ENCODE results near the gene QSOX1. TPM values are rescaled to one million over a fixed set of nuclear protein-coding genes. Genes with fewer than 3 reads are reported as not detected.

QSOX1 gene
- total RNA-seq, 1 experiment from 2014 or later: 69.0 TPM

DNA sequence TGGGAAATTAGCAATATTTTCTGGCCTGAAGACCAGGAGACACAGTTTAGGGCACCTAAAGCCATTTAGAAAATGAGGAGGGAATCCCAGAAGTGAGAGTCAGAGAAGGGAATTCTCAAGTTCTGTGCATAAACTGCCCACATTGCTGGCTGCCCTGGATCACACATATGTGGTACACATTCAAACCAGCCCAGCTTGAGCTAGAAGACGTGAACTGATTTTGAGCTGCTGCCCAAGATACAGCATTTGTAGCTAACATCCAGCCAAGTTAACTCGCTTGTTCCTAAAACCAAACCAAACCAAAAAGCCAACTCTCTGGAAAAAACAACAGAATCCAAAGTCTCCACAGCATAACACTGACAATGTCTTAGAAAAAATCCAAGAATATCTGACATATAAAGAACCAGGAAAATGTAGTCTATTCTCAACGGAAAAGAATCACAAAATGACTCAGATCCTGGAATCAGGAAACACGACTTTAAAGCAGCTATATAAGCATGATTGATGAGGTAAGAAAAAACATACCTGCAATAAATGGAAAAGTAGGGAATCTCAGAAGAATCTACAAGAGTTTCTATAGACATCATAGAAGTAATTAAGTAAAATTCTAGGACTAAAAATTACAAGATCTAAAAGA is 18.2 kb upstream of the QSOX1 start:
- ChIA-PET CTCF (no interaction called here), POLR2A (ENCODE audit: low non-redundant PET) (no interaction called here)
- Histone ChIP-seq H3K36me3 (ENCODE audit: insufficient read depth, low read length, poor library complexity, severe bottlenecking) (no peaks in the 10 kb centered on the region), H3K27ac (ENCODE audit: low read depth, low read length, poor library complexity, severe bottlenecking) (no peak overlapping the region), H3K4me3 (ENCODE audit: low read depth, low read length, poor library complexity, severe bottlenecking) (no peak overlapping the region), H3K4me1 (ENCODE audit: insufficient read depth, low read length, poor library complexity, severe bottlenecking) (no peaks in the 10 kb centered on the region), H3K27me3 (replicated peaks; ENCODE audit: insufficient read depth, low read depth, low read length, poor library complexity) (no peaks in the 10 kb centered on the region), H3K9me3 (ENCODE audit: low read depth, low read length, poor library complexity, severe bottlenecking) (peaks cover 14% of the 10 kb centered on the region)
- BruUV-seq (replicated peaks): no TSS peak
- intact Hi-C loops (cut with micrococcal nuclease; ENCODE audit: unreplicated experiment): no loop called here
- no peak for TF ChIP-seq EZH2 (IDR thresholded peaks at IDR 0.05; ENCODE audit: borderline replicate concordance, low read depth, low read length, poor library complexity, severe bottlenecking)
- TF ChIP-seq, protein P1, sequence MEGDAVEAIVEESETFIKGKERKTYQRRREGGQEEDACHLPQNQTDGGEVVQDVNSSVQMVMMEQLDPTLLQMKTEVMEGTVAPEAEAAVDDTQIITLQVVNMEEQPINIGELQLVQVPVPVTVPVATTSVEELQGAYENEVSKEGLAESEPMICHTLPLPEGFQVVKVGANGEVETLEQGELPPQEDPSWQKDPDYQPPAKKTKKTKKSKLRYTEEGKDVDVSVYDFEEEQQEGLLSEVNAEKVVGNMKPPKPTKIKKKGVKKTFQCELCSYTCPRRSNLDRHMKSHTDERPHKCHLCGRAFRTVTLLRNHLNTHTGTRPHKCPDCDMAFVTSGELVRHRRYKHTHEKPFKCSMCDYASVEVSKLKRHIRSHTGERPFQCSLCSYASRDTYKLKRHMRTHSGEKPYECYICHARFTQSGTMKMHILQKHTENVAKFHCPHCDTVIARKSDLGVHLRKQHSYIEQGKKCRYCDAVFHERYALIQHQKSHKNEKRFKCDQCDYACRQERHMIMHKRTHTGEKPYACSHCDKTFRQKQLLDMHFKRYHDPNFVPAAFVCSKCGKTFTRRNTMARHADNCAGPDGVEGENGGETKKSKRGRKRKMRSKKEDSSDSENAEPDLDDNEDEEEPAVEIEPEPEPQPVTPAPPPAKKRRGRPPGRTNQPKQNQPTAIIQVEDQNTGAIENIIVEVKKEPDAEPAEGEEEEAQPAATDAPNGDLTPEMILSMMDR (conservative IDR thresholded peaks at IDR 0.05; ENCODE audit: low read depth, low read length): no peak
- no peak for DNase-seq (ENCODE audit: low spot score)

DNA sequence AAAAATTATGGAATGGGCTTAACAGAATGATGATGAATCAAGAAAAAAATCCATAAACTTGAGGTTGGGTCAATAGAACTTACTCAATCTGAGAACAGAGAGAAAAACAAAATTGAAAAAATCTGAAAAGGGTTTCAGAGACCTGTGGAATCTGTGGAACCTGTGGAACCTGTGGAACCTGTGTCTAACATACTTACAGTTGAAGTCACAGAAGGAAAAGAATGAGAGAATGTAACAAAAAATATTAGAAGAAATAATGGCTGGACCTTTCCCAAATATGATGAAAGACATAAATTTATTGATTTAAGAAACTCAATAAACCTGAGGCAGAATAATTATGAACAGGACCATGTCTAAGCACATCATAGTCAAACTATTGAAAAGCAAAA is 17.7 kb upstream of the QSOX1 start:
- Histone ChIP-seq H3K4me1 (ENCODE audit: insufficient read depth, low read length, poor library complexity, severe bottlenecking) (no peaks in the 10 kb centered on the region), H3K36me3 (ENCODE audit: insufficient read depth, low read length, poor library complexity, severe bottlenecking) (no peaks in the 10 kb centered on the region), H3K27ac (ENCODE audit: low read depth, low read length, poor library complexity, severe bottlenecking) (no peak overlapping the region), H3K9me3 (ENCODE audit: low read depth, low read length, poor library complexity, severe bottlenecking) (peaks cover 14% of the 10 kb centered on the region), H3K4me3 (ENCODE audit: low read depth, low read length, poor library complexity, severe bottlenecking) (no peak overlapping the region), H3K27me3 (replicated peaks; ENCODE audit: insufficient read depth, low read depth, low read length, poor library complexity) (no peaks in the 10 kb centered on the region)
- DNase-seq (ENCODE audit: low spot score): no peak
- intact Hi-C loops (cut with micrococcal nuclease; ENCODE audit: unreplicated experiment): no loop called here
- CTCF ChIA-PET: no interaction called here
- BruUV-seq (replicated peaks): no TSS peak
- no peak for TF ChIP-seq EZH2 (IDR thresholded peaks at IDR 0.05; ENCODE audit: borderline replicate concordance, low read depth, low read length, poor library complexity, severe bottlenecking)
- TF ChIP-seq, protein P1 (conservative IDR thresholded peaks at IDR 0.05; ENCODE audit: low read depth, low read length): no peak
- POLR2A ChIA-PET (ENCODE audit: low non-redundant PET): no interaction called here

DNA sequence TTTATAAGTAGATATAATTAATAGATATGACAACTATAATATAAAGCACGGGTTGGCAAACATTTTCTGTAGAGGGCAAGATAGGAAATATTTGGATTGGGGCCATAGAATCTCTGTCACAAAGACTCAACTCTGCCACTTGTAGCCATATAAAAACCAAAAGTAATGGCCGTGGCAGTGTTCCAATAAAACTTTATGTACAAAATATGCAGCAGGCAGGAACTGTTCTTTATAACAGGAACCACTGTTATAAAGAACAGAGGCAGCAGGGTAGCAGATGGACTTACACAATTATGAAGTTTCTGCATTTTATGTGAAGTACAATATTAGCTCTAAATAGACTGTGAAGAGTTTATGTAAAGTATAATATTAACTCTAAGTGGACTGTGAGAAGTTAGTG is 16.9 kb upstream of the QSOX1 start:
- H3K4me1 ChIP-seq (ENCODE audit: insufficient read depth, low read length, poor library complexity, severe bottlenecking): no peaks in the 10 kb centered on the region
- no peak overlapping the region for H3K4me3 ChIP-seq (ENCODE audit: low read depth, low read length, poor library complexity, severe bottlenecking)
- no TSS peak for BruUV-seq (replicated peaks)
- peak; percentile 23 for DNase-seq (ENCODE audit: low spot score)
- peaks cover 14% of the 10 kb centered on the region for H3K9me3 ChIP-seq (ENCODE audit: low read depth, low read length, poor library complexity, severe bottlenecking)
- H3K27me3 ChIP-seq (replicated peaks; ENCODE audit: insufficient read depth, low read depth, low read length, poor library complexity): no peaks in the 10 kb centered on the region
- ChIA-PET POLR2A (ENCODE audit: low non-redundant PET) (interaction anchor here (0.7 kb wide), 1 partner anchor 1026 kb away, joined by 3 read pairs; no protein-coding TSS in a partner anchor), CTCF (no interaction called here)
- H3K36me3 ChIP-seq (ENCODE audit: insufficient read depth, low read length, poor library complexity, severe bottlenecking): no peaks in the 10 kb centered on the region
- no peak for TF ChIP-seq EZH2 (IDR thresholded peaks at IDR 0.05; ENCODE audit: borderline replicate concordance, low read depth, low read length, poor library complexity, severe bottlenecking)
- TF ChIP-seq, protein P1 (conservative IDR thresholded peaks at IDR 0.05; ENCODE audit: low read depth, low read length): no peak
- H3K27ac ChIP-seq (ENCODE audit: low read depth, low read length, poor library complexity, severe bottlenecking): no peak overlapping the region
- intact Hi-C loops (cut with micrococcal nuclease; ENCODE audit: unreplicated experiment): no loop called here
